B cell (primary cell): ENCODE data around the gene ZNF786.

ENCODE experiments used
- CTCF ChIP-seq: fragments of 200-600 bp; IDR thresholded peaks from one replicate; pipeline ENCODE4 v1.8.0; 2022; ENCODE audit warnings: antibody characterized with exemption, mild to moderate bottlenecking
- EZH2 ChIP-seq: IDR thresholded peaks from 2 replicates; pipeline ENCODE4 v1.6.1; 2012; ENCODE audit warnings: borderline replicate concordance, low read depth, mild to moderate bottlenecking, moderate library complexity, low read length; ENCODE audit not compliant: insufficient read depth, poor library complexity, severe bottlenecking

- TF ChIP-seq CTCF, result no peak
- no peak for TF ChIP-seq EZH2
Observed at GRCh38 chr7:149063476-149063875, 27.0 kb downstream of the ZNF786 start.
